SH-SY5Y (cell line): ENCODE measurements around the gene OPCML.

ENCODE experiments used
- GATA2 ChIP-seq: IDR thresholded peaks from 2 replicates; pipeline ENCODE4 v1.6.1; 2011; ENCODE audit warnings: mild to moderate bottlenecking, low read depth, low read length
- GATA3 ChIP-seq: IDR thresholded peaks from 2 replicates; pipeline ENCODE4 v1.6.1; 2011; ENCODE audit warnings: low read depth, mild to moderate bottlenecking, low read length, moderate library complexity

- TF ChIP-seq GATA2 = no peak
- no peak for TF ChIP-seq GATA3
Measured at GRCh38 chr11:132535830-132536229, 996.5 kb downstream of the OPCML start.
